ENCODE data around the gene MYG1.

MYG1 gene

DNA sequence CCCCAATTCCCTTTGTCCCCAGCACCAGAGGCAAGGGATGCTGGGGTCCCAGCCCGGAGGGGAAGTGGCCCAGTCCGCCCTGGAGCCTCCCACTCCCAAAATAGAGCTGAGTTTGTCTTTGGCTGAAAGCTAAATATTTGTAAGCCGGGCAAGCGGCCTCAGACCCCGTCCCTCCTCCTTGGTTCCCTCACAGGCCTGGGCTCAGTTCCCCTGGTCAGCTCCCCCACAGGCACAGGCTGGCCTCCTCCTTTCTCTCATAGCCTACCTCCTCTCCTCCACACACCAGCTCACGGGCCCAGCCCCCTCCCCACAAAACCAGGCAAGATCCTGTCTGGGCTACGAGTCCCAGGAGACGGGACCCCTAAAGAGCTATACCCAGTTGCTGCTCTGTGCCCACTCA, 35.3 kb downstream of the MYG1 start:
- no peak overlapping the region for H3K4me3 ChIP-seq (ENCODE audit: low read length)
- no peak for DNase-seq (ENCODE audit: low read depth)
- TF ChIP-seq, protein P1, sequence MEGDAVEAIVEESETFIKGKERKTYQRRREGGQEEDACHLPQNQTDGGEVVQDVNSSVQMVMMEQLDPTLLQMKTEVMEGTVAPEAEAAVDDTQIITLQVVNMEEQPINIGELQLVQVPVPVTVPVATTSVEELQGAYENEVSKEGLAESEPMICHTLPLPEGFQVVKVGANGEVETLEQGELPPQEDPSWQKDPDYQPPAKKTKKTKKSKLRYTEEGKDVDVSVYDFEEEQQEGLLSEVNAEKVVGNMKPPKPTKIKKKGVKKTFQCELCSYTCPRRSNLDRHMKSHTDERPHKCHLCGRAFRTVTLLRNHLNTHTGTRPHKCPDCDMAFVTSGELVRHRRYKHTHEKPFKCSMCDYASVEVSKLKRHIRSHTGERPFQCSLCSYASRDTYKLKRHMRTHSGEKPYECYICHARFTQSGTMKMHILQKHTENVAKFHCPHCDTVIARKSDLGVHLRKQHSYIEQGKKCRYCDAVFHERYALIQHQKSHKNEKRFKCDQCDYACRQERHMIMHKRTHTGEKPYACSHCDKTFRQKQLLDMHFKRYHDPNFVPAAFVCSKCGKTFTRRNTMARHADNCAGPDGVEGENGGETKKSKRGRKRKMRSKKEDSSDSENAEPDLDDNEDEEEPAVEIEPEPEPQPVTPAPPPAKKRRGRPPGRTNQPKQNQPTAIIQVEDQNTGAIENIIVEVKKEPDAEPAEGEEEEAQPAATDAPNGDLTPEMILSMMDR (IDR thresholded peaks at IDR 0.05; ENCODE audit: insufficient read depth, low read depth, low read length, missing control alignments) = no peak

DNA sequence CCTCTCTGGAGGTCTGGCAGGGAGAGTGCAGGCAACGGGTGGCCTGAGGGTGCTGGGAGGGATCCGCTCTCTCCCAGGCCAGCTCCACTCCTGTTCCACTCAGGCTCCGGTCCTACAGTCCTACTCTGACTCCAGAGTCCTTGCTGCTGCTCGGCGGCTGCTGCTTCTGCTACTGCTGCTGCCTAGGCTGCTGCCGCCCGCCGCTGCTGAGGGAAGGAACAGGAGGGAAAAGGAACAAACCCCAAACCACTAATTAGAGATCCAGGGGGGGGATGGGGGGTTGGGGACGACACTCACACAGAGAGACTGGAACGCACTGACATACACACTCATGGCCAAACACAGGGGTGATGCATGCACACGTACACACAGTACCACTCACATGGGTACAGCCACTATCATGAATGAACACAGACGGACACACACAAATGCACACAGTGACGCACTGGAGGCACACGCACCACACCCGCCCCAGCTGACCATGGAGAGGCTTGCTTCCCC, 36.7 kb downstream of the MYG1 start, which contains the start of gene SP7:
Gene SP7 (minus strand): TSS at position 174 of the 501 bp plus-strand sequence. CDS start 708 bp downstream, outside the sequence.
- H3K4me3 ChIP-seq (ENCODE audit: low read length) = no peak within 1 kb of the TSS
- DNase-seq (ENCODE audit: low read depth) = no peak
- TF ChIP-seq, protein P1 (IDR thresholded peaks at IDR 0.05; ENCODE audit: insufficient read depth, low read depth, low read length, missing control alignments) = no peak

DNA sequence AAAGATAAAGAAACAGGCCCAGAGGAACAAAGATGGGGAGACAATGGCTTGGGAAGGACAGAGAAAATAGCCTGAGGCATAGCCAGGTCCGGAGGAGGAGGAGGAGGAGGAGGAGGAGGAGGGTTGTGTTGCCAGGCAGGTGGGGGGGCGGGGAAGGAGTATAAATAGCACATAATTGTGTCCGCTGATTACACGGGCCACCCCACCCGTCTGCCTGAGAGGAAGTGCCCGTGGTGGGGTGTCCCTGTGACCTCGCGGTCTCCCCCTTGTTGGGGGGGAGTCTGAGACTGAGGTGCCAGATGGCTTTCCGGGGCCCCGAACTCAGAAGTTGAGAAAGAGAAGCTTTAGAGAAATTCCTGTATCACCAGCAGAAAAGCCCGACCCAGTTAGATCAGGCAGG, 38.5 kb downstream of the MYG1 start:
- H3K4me3 ChIP-seq (ENCODE audit: low read length) = no peak overlapping the region
- no peak for DNase-seq (ENCODE audit: low read depth)
- TF ChIP-seq, protein P1 (IDR thresholded peaks at IDR 0.05; ENCODE audit: insufficient read depth, low read depth, low read length, missing control alignments) = no peak

DNA sequence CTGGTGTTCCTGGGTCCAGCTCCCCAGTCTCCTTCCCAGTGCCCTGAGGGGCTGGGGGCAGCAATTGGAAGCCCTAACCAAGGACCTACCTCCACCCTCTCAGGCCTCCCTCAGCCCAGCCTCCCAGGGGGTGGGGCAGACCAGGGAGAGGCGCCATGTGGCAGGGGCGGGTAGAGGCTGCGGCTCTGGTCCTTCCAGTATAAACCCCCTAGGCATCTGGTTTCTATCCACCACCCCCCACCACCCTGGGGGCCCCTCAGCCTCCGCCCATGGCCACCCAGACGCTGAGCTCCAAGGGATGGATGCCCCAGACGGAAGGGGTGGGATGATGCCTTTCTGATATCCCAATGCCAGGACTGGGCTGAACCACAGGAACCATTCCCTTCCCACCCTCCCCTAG, 39.4 kb downstream of the MYG1 start:
- TF ChIP-seq, protein P1 (IDR thresholded peaks at IDR 0.05; ENCODE audit: insufficient read depth, low read depth, low read length, missing control alignments) = no peak
- no peak overlapping the region for H3K4me3 ChIP-seq (ENCODE audit: low read length)
- no peak for DNase-seq (ENCODE audit: low read depth)

DNA sequence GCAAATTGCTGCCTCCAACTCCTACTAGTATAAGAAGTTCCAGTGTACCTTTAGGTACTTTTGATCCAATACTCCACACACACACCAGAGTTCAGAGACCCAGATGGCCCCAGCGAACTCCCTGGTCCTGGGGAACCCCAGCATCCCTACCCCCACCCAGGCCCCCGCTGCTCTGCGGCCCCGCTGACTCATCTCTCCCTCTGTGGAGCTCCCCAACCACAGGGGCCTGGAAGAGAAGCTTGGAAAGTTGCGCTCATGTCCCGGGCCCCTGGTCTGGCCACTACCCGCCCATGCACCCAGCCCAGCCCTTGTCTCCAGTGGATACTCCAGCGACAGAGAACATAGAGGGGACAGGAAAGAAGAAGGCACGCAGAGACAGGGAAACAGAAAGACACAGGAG, 40.9 kb downstream of the MYG1 start:
- TF ChIP-seq, protein P1 (IDR thresholded peaks at IDR 0.05; ENCODE audit: insufficient read depth, low read depth, low read length, missing control alignments) = no peak
- DNase-seq (ENCODE audit: low read depth) = no peak
- H3K4me3 ChIP-seq (ENCODE audit: low read length) = no peak overlapping the region

DNA sequence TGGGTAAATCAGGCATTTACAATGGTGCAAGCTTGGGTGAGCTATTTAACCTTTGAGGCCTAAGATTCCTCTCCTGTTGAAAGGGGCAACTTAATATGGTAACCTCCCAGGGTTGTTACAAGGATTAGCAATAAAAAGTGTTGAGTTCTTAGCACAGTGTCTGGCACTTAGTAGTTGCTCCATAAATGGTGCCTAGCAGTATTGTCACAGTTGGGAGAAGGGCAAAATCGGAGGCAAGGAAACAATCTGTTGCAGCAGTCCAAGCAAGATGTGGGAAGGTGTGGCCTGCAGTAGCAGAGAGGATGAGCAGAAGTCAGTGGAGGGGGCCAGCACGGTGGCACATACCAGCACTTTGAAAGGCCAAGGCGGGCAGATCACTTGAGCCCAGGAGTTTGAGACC, 44.0 kb downstream of the MYG1 start:
- TF ChIP-seq, protein P1 (IDR thresholded peaks at IDR 0.05; ENCODE audit: insufficient read depth, low read depth, low read length, missing control alignments) = no peak
- no peak for DNase-seq (ENCODE audit: low read depth)
- H3K4me3 ChIP-seq (ENCODE audit: low read length) = no peak overlapping the region

DNA sequence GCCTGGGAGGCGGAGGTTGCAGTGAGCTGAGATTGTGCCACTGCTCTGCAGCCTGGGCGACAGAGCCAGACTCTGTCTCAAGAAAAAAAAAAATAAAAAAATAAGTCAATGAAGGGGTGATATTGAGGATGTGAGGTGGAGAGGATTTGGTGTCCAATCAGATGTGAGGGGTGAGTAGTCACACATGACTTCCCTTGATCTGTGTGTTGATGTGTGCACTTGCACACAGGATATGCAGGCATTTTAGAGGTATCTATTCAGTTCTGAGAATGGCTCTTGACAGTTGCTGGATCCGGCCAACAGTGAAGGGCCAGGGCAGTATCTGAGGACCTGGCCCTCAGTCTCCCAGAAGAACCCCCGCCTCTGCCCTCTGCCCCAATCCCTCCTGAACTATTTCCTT, 44.5 kb downstream of the MYG1 start:
- TF ChIP-seq, protein P1 (IDR thresholded peaks at IDR 0.05; ENCODE audit: insufficient read depth, low read depth, low read length, missing control alignments) = no peak
- DNase-seq (ENCODE audit: low read depth) = no peak
- H3K4me3 ChIP-seq (ENCODE audit: low read length) = no peak overlapping the region
